Suprapubic skin (tissue), 4 donors: ENCODE results near the gene LZTFL1. TPM values are rescaled to one million over a fixed set of nuclear protein-coding genes. Genes with fewer than 3 reads are reported as not detected.
A peak's percentile ranks its signal among the peaks of the same experiment; 100 is the strongest.

Source experiments
- DNase-seq, 2 donors: peaks; one replicate each; pipeline ENCODE4 v3.0.0-alpha.2; 2019; ENCODE audit warnings: low spot score in 2 of 2
- H3K27ac ChIP-seq: fragments of 200-600 bp; sonication (generic); one replicate; pipeline ENCODE4 v1.5.1; 2019
- H3K27me3 ChIP-seq: fragments of 200-600 bp; sonication (generic); one replicate; pipeline ENCODE4 v1.5.1; 2019
- H3K36me3 ChIP-seq: fragments of 200-600 bp; sonication (generic); one replicate; pipeline ENCODE4 v1.5.1; 2019
- H3K4me1 ChIP-seq: fragments of 200-600 bp; sonication (generic); one replicate; pipeline ENCODE4 v1.5.1; 2019
- H3K4me3 ChIP-seq: fragments of 200-600 bp; sonication (generic); one replicate; pipeline ENCODE4 v1.5.1; 2019; ENCODE audit warnings: mild to moderate bottlenecking
- H3K9me3 ChIP-seq: fragments of 200-600 bp; sonication (generic); one replicate; pipeline ENCODE4 v1.5.1; 2019
- CTCF ChIP-seq, 2 donors: fragments of 200-600 bp in 1 of 2; fragments of 450-650 bp in 1 of 2; sonication (generic) in 1 of 2; IDR thresholded peaks; one replicate each; pipeline ENCODE4 v1.5.1; 2016 to 2019; ENCODE audit warnings: antibody characterized with exemption in 2 of 2, mild to moderate bottlenecking in 1 of 2, moderate library complexity in 1 of 2
- EP300 ChIP-seq: sonication (generic); formaldehyde crosslinking; IDR thresholded peaks from one replicate; pipeline ENCODE4 v1.6.1; 2017; ENCODE audit warnings: antibody characterized with exemption
- POLR2A ChIP-seq, 2 donors: fragments of 450-650 bp; IDR thresholded peaks; one replicate each; pipeline ENCODE4 v1.6.1; 2017; ENCODE audit warnings: antibody characterized with exemption in 2 of 2, mild to moderate bottlenecking in 2 of 2, moderate library complexity in 2 of 2
- POLR2AphosphoS5 ChIP-seq, 3 donors: sonication (generic); formaldehyde crosslinking; IDR thresholded peaks; one replicate each; pipeline ENCODE4 v1.6.1; 2017; ENCODE audit warnings: antibody characterized with exemption in 3 of 3
- WGBS: methylation state at CpG from one replicate; pipeline ENCODE4 v1.1.5; 2018; 5-methylcytosine and 5-hydroxymethylcytosine counted together
- total RNA-seq, 4 donors: library from RNA; depleted of rRNA; stranded (reverse); fragments of >200 nt; gene quantifications; one replicate each; pipeline ENCODE4 v1.1.0, GENCODE V29; 2016

Gene LZTFL1
- total RNA-seq, 4 donors from 2014 or later: 17.0 to 24.6 (median 20.1) TPM

- no peak for DNase-seq
- no peaks in the 10 kb centered on the region for H3K36me3 ChIP-seq
- no peaks in the 10 kb centered on the region for H3K4me1 ChIP-seq
- H3K27me3 ChIP-seq: peaks cover 5% of the 10 kb centered on the region
- no peaks in the 10 kb centered on the region for H3K9me3 ChIP-seq
- WGBS: 91% methylated on average over 4 of the region's 4 CpGs
- no peak overlapping the region for H3K4me3 ChIP-seq
- H3K27ac ChIP-seq: no peak overlapping the region
- TF ChIP-seq POLR2A (IDR thresholded peaks at IDR 0.05) (no peak), POLR2AphosphoS5 (IDR thresholded peaks at IDR 0.05) (no peak), CTCF (IDR thresholded peaks at IDR 0.05) (no peak), EP300 (no peak)
Measured at GRCh38 chr3:45789235-45789812, 52.6 kb downstream of the LZTFL1 start.

- WGBS: 93% methylated on average over 2 of the region's 2 CpGs
- H3K4me3 ChIP-seq: no peak overlapping the region
- peak in 1 of 2 donors; percentile 13 for DNase-seq
- H3K27ac ChIP-seq: no peak overlapping the region
- no peaks in the 10 kb centered on the region for H3K4me1 ChIP-seq
- H3K27me3 ChIP-seq: no peaks in the 10 kb centered on the region
- TF ChIP-seq EP300: no peak
- no peak for TF ChIP-seq CTCF (IDR thresholded peaks at IDR 0.05)
- TF ChIP-seq POLR2AphosphoS5 (IDR thresholded peaks at IDR 0.05): no peak
- no peak for TF ChIP-seq POLR2A (IDR thresholded peaks at IDR 0.05)
- no peaks in the 10 kb centered on the region for H3K9me3 ChIP-seq
- H3K36me3 ChIP-seq: no peaks in the 10 kb centered on the region
Measured at GRCh38 chr3:45787551-45787950, 54.4 kb downstream of the LZTFL1 start.

GRCh38 chr3:45786801-45787495 lies 55.0 kb downstream of the LZTFL1 start:
- WGBS: 76% methylated on average over 4 of the region's 4 CpGs
- Histone ChIP-seq H3K9me3 (no peaks in the 10 kb centered on the region), H3K4me1 (no peaks in the 10 kb centered on the region), H3K36me3 (no peaks in the 10 kb centered on the region), H3K4me3 (no peak overlapping the region), H3K27me3 (no peaks in the 10 kb centered on the region), H3K27ac (no peak overlapping the region)
- TF ChIP-seq EP300: no peak
- no peak for TF ChIP-seq CTCF (IDR thresholded peaks at IDR 0.05)
- no peak for TF ChIP-seq POLR2A (IDR thresholded peaks at IDR 0.05)
- TF ChIP-seq POLR2AphosphoS5 (IDR thresholded peaks at IDR 0.05): no peak
- peak in 1 of 2 donors; percentile 64 for DNase-seq

- H3K4me3 ChIP-seq: no peak overlapping the region
- H3K27ac ChIP-seq: no peak overlapping the region
- no peaks in the 10 kb centered on the region for H3K4me1 ChIP-seq
- WGBS: 75% methylated on average over 3 of the region's 3 CpGs
- no peaks in the 10 kb centered on the region for H3K36me3 ChIP-seq
- H3K27me3 ChIP-seq: no peaks in the 10 kb centered on the region
- TF ChIP-seq EP300: no peak
- TF ChIP-seq POLR2A (IDR thresholded peaks at IDR 0.05): no peak
- TF ChIP-seq CTCF (IDR thresholded peaks at IDR 0.05): no peak
- TF ChIP-seq POLR2AphosphoS5 (IDR thresholded peaks at IDR 0.05): no peak
- DNase-seq: peak in 1 of 2 donors; percentile 54
- H3K9me3 ChIP-seq: no peaks in the 10 kb centered on the region
Measured at GRCh38 chr3:45785605-45786150, 56.2 kb downstream of the LZTFL1 start.

GRCh38 chr3:45783667-45784066 lies 58.3 kb downstream of the LZTFL1 start:
- Histone ChIP-seq H3K4me3 (no peak overlapping the region), H3K9me3 (no peaks in the 10 kb centered on the region), H3K4me1 (no peaks in the 10 kb centered on the region), H3K27ac (no peak overlapping the region), H3K27me3 (no peaks in the 10 kb centered on the region), H3K36me3 (no peaks in the 10 kb centered on the region)
- no peak for TF ChIP-seq CTCF (IDR thresholded peaks at IDR 0.05)
- no peak for TF ChIP-seq POLR2AphosphoS5 (IDR thresholded peaks at IDR 0.05)
- no peak for TF ChIP-seq EP300
- TF ChIP-seq POLR2A (IDR thresholded peaks at IDR 0.05): no peak
- 98% methylated on average over 3 of the region's 3 CpGs for WGBS
- peak in 1 of 2 donors; percentile 9 for DNase-seq
